Loucy (cell line): ENCODE measurements around the gene CAMTA1.

Experiments used
- EZH2phosphoT487 ChIP-seq: fragments of 200-600 bp; IDR thresholded peaks from 2 replicates; pipeline ENCODE4 v1.6.1; 2018; ENCODE audit warnings: antibody characterized with exemption, mild to moderate bottlenecking, moderate library complexity, borderline replicate concordance
- TF ChIP-seq, protein P1 (sequence below): fragments of 200-600 bp; sonication (generic); conservative IDR thresholded peaks from 2 replicates; pipeline ENCODE4 v1.5.1; 2014; ENCODE audit warnings: mild to moderate bottlenecking, antibody characterized with exemption, low read length

DNA sequence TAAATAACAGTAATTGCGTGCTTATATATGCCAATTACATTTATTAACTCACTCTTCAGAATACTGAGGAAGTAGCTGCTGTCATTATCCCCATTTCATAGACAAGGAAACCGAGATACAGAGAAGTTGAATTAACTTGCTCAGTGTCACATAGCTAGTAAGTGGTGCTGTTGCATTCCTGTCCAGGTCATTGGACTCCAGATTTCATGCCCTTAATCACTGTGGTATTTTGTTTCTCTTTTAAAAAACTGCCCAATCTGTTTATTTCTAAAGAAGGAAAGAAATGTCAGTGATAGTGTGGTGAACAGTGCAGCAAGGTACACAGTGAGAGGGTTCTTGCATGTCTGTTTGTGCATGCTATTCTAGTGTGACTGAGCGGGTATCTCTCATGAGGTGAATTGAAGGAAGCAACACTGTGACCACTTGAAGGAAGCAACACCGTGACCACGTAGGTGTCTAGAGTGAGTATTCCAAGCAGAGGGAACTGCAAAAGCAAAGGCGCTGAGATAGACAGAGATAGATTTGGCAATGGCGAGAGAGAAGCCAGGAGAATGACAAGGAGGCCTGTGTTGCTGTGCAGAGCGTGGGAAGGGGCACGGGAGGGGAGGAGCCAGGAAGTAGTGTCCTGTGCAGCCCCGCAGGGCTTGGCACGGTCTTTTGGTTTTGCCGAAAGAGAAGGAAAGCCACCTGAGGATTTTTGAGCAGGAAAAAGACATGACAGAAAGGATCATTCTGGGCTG lies 95.9 kb downstream of the CAMTA1 start:
- TF ChIP-seq, protein P1, sequence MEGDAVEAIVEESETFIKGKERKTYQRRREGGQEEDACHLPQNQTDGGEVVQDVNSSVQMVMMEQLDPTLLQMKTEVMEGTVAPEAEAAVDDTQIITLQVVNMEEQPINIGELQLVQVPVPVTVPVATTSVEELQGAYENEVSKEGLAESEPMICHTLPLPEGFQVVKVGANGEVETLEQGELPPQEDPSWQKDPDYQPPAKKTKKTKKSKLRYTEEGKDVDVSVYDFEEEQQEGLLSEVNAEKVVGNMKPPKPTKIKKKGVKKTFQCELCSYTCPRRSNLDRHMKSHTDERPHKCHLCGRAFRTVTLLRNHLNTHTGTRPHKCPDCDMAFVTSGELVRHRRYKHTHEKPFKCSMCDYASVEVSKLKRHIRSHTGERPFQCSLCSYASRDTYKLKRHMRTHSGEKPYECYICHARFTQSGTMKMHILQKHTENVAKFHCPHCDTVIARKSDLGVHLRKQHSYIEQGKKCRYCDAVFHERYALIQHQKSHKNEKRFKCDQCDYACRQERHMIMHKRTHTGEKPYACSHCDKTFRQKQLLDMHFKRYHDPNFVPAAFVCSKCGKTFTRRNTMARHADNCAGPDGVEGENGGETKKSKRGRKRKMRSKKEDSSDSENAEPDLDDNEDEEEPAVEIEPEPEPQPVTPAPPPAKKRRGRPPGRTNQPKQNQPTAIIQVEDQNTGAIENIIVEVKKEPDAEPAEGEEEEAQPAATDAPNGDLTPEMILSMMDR = no peak
- TF ChIP-seq EZH2phosphoT487 = no peak
